ENCODE measurements around the gene RTP5. TPM values are rescaled to one million over a fixed set of nuclear protein-coding genes. Genes with fewer than 3 reads are reported as not detected.

The RTP5 gene
- total RNA-seq (2021; fragmentation: NEBNext Ultra II Directional; extraction: Animal tissue kit (Norgen Biotek cat#: 25700)) (not detected in 2 replicates), polyA plus RNA-seq (2011; rRNA removed) (0.03 TPM in 1 of 2 replicates, not detected in the other), polyA minus RNA-seq (2011; rRNA and poly(A)+ RNA removed) (not detected in 2 replicates)
- polyA plus RNA-seq (2011; cell fraction: cytosol; rRNA removed): not detected
- not detected for polyA plus RNA-seq (2011; cell fraction: nucleus; rRNA removed)
- not detected in 4 replicates for polyA plus RNA-seq (2012, experiment 1 of 2)
- not detected for polyA plus RNA-seq (2012, experiment 2 of 2)
- not detected for polyA plus RNA-seq (2013, experiment 1 of 2)
- polyA plus RNA-seq (2013, experiment 2 of 2): not detected
- polyA minus RNA-seq (2011; cell fraction: cytosol; rRNA and poly(A)+ RNA removed): not detected
- polyA minus RNA-seq (2011; cell fraction: nucleus; rRNA and poly(A)+ RNA removed): not detected
- long read RNA-seq, experiment 1: 0 reads
- long read RNA-seq, experiment 2: 0 reads

GRCh38 chr2:241869087-241869961 is at the start of gene RTP5:
RTP5 (plus strand) TSS chr2:241869729; CDS start chr2:241869757, 28 bp downstream.
- CTCF ChIA-PET (ENCODE audit: partially characterized antibody): interaction anchor here (0.7 to 3.8 kb wide), 6 partner anchors 10 to 513 kb away, joined by 3 to 23 read pairs (median 6); partner anchors contain the start of genes D2HGDH, FARP2 and ING5

More at GRCh38 chr2:241869087-241869961, at the start of gene RTP5:
- no peaks in the 10 kb centered on the region; a peak in 1 of 8 replicates for H3K36me3 ChIP-seq (ENCODE audit: control insufficient read depth in 2 of 4, insufficient read depth in 4 of 4, low read length in 3 of 4)
- TF ChIP-seq KDM5A (IDR thresholded peaks at IDR 0.05; ENCODE audit: low read length): no peak
- TF ChIP-seq YY1 (IDR thresholded peaks at IDR 0.05; ENCODE audit: low read depth, low read length): no peak
- TF ChIP-seq SIRT6 (IDR thresholded peaks at IDR 0.05; ENCODE audit: low read length): no peak
- TF ChIP-seq CHD1 (IDR thresholded peaks at IDR 0.05; ENCODE audit: low read depth, low read length): no peak
- no peak for TF ChIP-seq CBX5 (IDR thresholded peaks at IDR 0.05; ENCODE audit: low read depth, low read length)
- TF ChIP-seq TAF1 (IDR thresholded peaks at IDR 0.05; ENCODE audit: low read depth, low read length): no peak
- no peak for TF ChIP-seq BCL11A (IDR thresholded peaks at IDR 0.05; ENCODE audit: low read depth in 2 of 2, low read length in 2 of 2)
- no peak for TF ChIP-seq RFX5 (IDR thresholded peaks at IDR 0.05; ENCODE audit: borderline replicate concordance, low read depth, low read length)
- TF ChIP-seq SP1 (IDR thresholded peaks at IDR 0.05; ENCODE audit: low read depth, low read length): no peak
- no peak for TF ChIP-seq CEBPB (IDR thresholded peaks at IDR 0.05; ENCODE audit: low read depth, low read length)
- no peaks in the 10 kb centered on the region for H3K79me2 ChIP-seq (ENCODE audit: control insufficient read depth in 1 of 2, insufficient read depth in 2 of 2, low read length in 2 of 2)
- H3K14ac ChIP-seq (ENCODE audit: insufficient read length): no peak within 1 kb of the TSS
- no peak within 1 kb of the TSS for H2AFZ ChIP-seq (ENCODE audit: low read length)
- no peak within 1 kb of the TSS for H3K9ac ChIP-seq (replicated peaks in 1 of 4; ENCODE audit: extremely low read depth in 1 of 4, low read depth in 3 of 4, low read length in 3 of 4)
- DNase-seq (ENCODE audit: low read depth in 1 of 2, low spot score in 2 of 2) (no peak), FAIRE-seq (no peak)
- no peak within 1 kb of the TSS for H2AK5ac ChIP-seq (ENCODE audit: low read depth, low read length)
- H3K56ac ChIP-seq (replicated peaks; ENCODE audit: insufficient read length, low read depth, low read length): no peak within 1 kb of the TSS
- peaks cover 0 to 17% of the 10 kb centered on the region in 2 experiments for H4K20me1 ChIP-seq (replicated peaks in 1 of 2; ENCODE audit: control insufficient read depth in 1 of 2, insufficient read depth in 2 of 2, low read length in 2 of 2)
- POLR2A ChIA-PET (ENCODE audit: partially characterized antibody): interaction anchor here (0.6 to 1.6 kb wide), 3 partner anchors 9 to 206 kb away, joined by 3 to 5 read pairs (median 5); no protein-coding TSS in a partner anchor
- H3K23ac ChIP-seq (ENCODE audit: insufficient read length): no peak within 1 kb of the TSS
- no peak within 1 kb of the TSS for H2BK20ac ChIP-seq (ENCODE audit: low read length)
- H3K4me2 ChIP-seq (ENCODE audit: insufficient read depth in 1 of 2, low read depth in 2 of 2, low read length in 2 of 2): no peak within 1 kb of the TSS
- H3K79me1 ChIP-seq (ENCODE audit: low read depth, low read length): peaks cover 4% of the 10 kb centered on the region; the same call in 1 of the 2 replicates
- H3K27ac ChIP-seq (ENCODE audit: low read depth, low read length): no peak within 1 kb of the TSS
- no peak within 1 kb of the TSS for H2BK15ac ChIP-seq (ENCODE audit: low read length)
- H4K5ac ChIP-seq (ENCODE audit: insufficient read length, low read depth, low read length): no peak within 1 kb of the TSS
- H3K4me3 ChIP-seq (ENCODE audit: extremely low read depth in 1 of 4, insufficient read depth in 2 of 4, low read depth in 3 of 4, low read length in 4 of 4): no peak within 1 kb of the TSS
- peaks cover 4 to 8% of the 10 kb centered on the region in 2 experiments; a peak in 2 of 4 replicates for H3K9me3 ChIP-seq (ENCODE audit: insufficient read depth in 2 of 2, low read depth in 1 of 2, low read length in 1 of 2)
- H4K8ac ChIP-seq (ENCODE audit: extremely low read depth, insufficient read depth, low read length): peak within 1 kb of the TSS; percentile 77; the same call in 1 of the 2 replicates
- peaks cover 0 to 15% (median 0%) of the 10 kb centered on the region in 4 experiments; a peak in 3 of 7 replicates for H3K27me3 ChIP-seq (replicated peaks in 1 of 4; ENCODE audit: control insufficient read depth in 3 of 4, extremely low read depth in 1 of 4, insufficient read depth in 3 of 4, low read length in 3 of 4)
- no peak within 1 kb of the TSS for H2BK120ac ChIP-seq (replicated peaks; ENCODE audit: low read depth, low read length)
- H3K23me2 ChIP-seq (ENCODE audit: low read depth, low read length): peaks cover 17% of the 10 kb centered on the region
- peaks cover 0 to 3% (median 3%) of the 10 kb centered on the region in 4 experiments; a peak in 5 of 7 replicates for H3K4me1 ChIP-seq (replicated peaks in 1 of 4; ENCODE audit: control insufficient read depth in 3 of 4, insufficient read depth in 4 of 4, low read length in 3 of 4)
- no peak within 1 kb of the TSS for H3K4ac ChIP-seq (replicated peaks; ENCODE audit: insufficient read length, low read depth, low read length)
- no peak within 1 kb of the TSS for H2BK5ac ChIP-seq (ENCODE audit: low read depth, low read length)
- H3K18ac ChIP-seq (ENCODE audit: extremely low read depth, low read length): no peak within 1 kb of the TSS
- 92% methylated on average over 32 of the region's 33 CpGs; no CpG with 5 or more reads in 1 of the 2 experiments for WGBS, 2 experiments (ENCODE audit: extremely low coverage in 1 of 2, insufficient coverage in 1 of 2, insufficient read length in 1 of 2, insufficient replicate concordance in 2 of 2, low coverage in 1 of 2, low lambda C conversion rate in 2 of 2, missing lambda C conversion rate in 1 of 2)
- no peak within 1 kb of the TSS for H4K91ac ChIP-seq (replicated peaks; ENCODE audit: insufficient read length, low read length)
- no peak within 1 kb of the TSS for H2BK12ac ChIP-seq (ENCODE audit: low read depth, low read length)
